HL-60/S4 treated with phorbol 12-myristate 13-acetate at 8.2 ng/mL for 4 days and 3 days (cell line): ENCODE results near the gene NUDC.

Source experiments
- in situ Hi-C: fragments of 300-500 bp; cut with MboI; formaldehyde crosslinking; loops from 2 replicates; pipeline ENCODE4 v1.15.0; 2022; ENCODE audit warnings: low sequenced_read_pairs

The NUDC gene

DNA sequence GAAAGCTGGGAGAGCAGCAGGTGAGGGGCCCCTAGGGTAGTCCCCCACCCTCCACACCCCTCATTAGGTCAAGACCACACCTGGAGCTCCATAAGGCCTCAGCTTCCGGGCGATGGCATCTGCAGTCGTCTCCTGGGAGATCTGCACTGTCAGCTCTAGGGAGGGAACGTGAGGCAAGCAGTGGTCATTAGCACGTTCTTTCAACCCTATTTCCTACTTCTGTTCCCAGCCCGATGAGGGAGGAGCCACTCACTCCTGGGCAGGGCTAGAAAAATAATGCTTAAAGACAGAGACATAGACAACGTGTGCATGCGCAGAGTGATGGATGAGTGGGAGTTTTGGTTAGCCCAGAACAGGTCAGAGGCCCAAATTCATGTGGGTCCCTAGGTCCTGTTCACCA is 29.1 kb downstream of the NUDC start:
- in situ Hi-C loops = no loop called here

DNA sequence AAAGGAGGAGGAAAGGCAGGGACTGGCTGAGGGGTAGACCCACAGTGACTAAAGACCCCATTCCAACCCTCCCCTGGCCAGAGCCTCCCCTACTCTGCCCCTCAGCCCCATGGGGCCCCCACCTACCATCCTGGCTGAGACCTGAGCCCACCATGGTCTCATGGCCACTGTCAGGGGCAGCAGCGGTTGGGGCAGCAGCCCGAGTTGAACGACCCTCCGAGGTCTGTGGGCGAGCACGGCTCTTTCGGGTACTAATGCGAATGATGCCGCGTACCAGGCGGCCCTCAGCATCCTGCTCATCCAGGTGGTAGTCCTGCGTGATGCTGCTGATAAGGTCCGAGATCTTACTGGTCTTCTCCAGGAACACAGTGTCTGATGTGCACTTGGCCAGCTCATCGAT is 29.7 kb downstream of the NUDC start:
- in situ Hi-C loops = no loop called here

DNA sequence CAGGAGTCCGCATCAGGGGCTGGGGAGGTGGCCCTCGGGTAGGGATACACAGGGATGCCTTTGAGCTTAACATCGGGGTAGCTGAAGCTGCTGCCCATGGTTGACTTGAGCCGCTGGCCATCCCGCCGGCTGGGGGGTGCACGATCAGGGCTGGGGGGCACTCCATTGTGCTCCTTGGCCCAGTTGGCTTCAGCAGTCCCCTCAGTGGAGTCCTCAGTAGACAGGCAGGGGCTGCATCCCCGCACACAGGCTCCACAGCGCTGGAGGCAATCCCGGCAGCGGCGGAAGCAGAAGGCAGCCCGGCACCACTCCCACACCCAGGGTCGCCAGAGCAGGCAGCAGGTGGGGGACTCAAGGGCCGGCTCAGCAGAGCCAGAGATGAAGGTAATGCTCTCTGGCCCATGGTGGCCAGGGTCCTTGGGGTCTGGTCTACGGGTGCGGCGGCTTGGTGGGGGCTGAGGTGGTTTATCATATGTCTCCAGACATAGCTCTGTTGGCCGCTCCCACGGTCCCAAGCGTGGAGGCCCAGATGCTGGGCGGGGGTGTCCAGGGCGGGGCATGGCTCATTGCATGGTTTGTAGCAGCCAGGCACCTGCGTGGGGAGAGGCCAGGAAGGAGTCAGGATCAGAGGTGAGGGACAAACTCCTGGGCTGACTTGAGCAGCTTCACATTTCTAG is 30.4 kb downstream of the NUDC start:
- in situ Hi-C loops = no loop called here

DNA sequence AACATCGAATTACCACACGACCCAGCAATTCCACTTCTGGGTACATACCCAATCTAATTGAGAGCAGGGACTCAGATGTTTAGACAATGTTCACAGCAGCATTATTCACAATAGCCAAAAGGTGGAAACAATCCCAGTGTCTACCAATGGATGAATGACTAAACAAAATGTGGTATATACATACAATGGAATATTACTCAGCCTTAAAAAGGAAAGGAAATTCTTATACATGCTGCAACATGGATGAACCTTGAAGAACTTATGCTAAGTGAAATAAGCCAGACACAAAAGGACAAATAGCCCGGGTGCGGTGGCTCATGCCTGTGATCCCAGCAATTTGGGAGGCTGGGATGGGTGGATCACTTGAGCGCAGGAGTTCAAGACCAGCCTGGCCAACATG is 31.8 kb downstream of the NUDC start:
- in situ Hi-C loops = no loop called here

DNA sequence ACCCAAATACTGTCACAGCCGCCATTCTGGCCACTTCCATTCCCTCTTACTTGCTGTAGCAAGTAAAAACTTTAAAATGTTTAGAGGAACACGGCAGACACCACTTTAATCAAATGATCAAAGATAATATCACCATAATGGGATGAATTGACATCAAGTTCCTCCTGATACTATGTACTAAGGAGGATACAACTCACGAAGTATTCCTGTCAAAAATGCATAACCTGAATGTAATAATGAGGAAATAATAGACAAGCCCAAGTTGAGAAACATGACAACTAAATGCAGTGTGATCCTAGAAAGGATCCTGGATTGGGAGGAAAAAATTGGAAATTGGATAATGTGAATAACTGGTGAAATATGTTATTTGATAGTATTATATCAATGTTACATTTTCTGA is 34.8 kb downstream of the NUDC start:
- in situ Hi-C loops = no loop called here

DNA sequence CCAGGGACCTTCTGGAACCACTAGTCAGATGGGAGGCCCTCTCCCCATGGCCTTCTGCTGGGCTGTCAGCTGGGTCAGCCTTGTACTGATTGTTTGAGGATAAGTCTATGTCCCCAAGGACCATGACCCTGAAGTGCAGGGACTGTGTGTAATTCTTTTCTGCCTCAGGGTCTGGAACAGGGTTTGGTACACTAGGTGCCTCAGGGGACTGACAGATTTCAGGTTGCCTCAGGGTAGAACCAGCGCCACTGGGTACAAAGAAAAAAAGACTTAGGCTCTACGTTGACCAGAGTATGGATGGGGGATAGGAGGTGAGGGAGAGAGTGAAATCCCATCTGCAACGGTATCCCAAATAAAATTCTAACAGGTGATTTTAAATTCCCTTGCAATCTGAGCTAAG is 35.8 kb downstream of the NUDC start:
- in situ Hi-C loops = no loop called here

DNA sequence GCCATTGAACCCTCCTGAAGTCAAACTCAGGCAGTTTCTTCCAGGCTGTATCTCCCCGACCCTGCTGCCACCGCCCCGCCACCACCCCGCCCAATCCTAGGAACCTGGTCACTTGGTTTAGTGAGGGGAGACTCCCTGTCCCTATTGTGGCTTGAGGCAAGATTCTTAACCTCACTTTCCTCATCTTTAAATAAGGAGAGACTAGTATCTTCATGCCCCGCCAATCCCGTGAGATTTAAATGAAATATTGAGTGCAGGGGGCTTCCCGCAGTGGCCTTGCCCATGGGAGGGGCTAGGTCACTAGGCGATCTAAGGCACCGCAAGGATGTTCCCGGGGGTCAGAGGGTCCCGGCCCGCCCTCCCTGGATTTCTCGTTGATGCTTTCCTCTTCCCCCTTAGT is 37.7 kb downstream of the NUDC start:
- in situ Hi-C loops = no loop called here

DNA sequence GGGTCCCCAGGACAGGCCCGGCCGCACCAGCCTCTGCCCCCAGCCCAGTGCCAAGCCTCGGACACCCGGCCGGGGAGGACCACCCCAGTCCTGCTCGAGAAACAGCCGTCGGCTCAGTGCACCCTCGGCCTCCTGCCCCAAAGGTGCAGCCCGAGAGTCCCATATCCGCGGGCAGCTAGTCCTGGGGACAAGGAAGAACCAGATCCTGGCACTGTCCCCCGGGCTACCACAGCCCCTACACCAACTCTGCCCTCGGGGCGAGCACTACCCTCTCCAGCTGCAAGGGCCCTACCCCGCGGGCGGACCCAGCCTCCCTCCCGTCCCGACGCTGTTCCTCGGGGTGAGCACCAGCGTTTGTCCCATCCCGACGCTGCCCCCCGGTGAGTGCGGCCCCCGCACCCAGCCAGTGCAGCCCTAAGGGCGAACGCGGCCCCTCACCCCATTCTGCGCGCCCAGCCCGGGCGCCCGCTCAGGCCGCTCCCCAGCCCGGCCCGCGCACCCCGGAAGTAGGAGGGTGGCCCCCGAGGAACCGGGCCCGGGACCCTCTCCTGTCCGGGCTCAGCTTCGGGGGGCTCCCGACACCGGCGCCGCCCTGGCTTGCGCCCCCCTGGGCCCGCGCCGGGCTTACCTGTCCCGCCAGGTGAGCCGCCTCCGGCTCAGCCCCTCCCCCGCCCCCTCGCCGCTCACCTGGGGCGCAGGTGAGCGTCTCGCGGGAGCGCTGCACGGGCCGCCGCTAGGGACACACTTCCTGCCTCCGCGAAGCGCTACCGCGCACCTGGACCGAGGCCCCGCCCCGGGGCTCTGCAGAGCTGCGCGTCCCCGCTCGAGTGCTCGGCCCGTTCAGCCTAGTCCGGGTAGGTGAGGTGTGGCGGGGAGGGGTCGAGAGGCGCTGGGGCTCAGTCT is 38.4 kb downstream of the NUDC start, which contains the start of gene KDF1:
Gene KDF1 (minus strand): TSS at position 747 of the 903 bp plus-strand sequence. CDS start 8,088 bp downstream, outside the sequence.
- in situ Hi-C loops = no loop called here

DNA sequence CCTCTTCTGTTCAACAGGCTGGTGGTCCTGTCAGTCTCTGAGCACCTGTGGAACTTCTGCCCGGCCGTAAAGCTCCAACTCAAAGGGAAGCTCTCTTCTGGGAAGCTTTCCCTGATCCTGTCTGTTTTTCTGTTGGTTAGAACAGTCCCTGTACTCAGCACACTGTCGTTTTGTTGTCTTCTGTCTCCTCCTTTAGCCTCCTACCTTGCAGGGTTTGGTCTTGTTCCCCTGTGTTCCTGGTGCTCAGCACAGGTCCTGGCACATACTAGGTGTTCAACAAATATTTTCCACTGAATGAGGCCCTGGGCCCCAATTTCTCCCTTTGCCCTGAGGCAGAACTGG is 39.1 kb downstream of the NUDC start:
- in situ Hi-C loops = no loop called here

DNA sequence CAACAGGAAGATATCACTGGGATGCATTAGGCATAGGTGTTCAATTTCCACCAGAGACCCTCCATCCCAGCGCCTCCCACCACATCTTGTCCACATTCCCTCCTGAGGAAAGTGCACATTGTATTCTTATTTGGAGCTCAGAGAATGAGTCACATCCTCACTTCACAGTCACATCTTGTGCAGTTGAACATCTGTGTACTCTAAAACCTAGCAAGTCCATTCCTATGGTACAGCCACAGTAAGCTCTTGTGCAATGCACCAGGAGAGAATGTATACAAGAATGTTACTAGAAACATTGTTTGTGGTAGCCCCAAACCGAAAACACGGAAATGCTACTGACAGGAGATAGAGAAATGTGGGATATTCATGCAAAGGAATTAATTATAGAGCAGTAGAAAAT is 40.3 kb downstream of the NUDC start:
- in situ Hi-C loops = no loop called here

DNA sequence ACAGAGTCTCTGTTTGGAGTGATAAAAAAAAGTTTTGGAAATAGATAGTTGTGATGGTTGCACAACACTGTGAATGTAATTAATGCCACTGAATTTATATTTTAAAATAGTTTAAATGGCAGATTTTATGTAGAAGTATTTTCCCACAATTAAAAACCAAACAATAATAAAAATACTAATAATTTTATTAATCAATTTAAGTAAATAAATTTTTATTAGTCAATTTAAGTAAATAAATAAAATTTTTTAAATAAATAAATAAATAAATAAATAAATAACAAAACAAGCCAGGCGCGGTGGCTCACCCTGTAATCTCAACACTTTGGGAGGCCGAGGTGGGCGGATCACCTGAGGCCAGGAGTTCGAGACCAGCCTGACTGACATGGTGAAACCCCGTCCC is 43.7 kb downstream of the NUDC start:
- in situ Hi-C loops = no loop called here

DNA sequence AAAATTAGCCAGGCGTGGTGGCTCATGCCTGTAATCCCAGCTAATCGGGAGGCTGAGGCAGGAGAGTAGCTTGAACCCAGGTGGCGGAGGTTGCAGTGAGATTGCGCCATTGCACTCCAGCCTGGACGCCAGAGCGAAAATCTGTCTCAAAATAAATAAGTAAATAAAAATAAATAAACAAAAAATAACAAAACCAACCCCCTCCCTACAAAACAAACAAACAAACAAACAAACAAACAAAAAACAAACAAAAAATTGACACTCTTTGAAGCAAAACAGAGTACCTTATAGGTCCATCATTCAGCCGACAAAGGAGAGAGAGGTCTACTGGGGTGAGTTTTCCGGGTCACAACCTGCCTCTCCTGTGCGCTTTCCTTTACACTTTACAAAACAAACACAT is 44.1 kb downstream of the NUDC start:
- in situ Hi-C loops = no loop called here

DNA sequence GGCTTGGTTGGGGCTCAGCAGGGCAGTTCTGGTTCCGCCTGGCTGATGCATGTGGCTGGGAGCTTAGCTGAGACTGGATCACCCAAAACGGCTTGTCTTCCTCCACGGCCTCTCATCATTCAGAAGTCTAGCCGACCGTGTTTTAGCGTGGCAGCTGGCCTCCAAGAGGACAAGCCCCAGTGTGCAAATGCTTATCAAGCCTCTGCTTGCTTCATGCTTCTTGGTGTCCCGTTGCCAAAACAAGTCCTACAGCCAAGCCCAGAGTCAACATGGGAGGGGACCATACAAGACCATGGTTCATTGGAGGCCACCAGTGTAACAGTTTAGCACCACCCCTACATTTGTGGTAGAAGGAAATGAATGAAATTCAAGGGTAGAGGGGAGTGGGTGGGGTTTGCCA is 49.3 kb downstream of the NUDC start:
- in situ Hi-C loops = no loop called here

DNA sequence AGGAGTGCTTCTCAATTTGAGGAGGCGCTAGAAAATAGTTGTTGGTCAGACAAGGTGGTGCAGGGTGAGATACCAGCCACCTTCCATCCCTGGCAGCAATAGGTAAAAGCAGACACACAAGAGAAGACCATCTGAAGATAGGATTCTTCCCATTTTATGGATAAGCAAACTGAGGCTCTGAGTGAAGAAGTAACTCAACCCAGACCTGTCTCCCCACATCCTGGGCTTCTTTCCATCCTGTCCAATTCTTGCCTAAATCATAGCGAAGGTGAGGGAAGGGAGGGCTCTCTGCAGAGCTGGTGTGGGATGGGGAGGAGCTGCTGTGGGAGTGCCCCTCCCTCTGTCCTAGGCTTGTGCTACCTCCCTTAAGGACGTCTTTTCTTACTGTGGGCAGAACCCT is 50.0 kb downstream of the NUDC start:
- in situ Hi-C loops = no loop called here

DNA sequence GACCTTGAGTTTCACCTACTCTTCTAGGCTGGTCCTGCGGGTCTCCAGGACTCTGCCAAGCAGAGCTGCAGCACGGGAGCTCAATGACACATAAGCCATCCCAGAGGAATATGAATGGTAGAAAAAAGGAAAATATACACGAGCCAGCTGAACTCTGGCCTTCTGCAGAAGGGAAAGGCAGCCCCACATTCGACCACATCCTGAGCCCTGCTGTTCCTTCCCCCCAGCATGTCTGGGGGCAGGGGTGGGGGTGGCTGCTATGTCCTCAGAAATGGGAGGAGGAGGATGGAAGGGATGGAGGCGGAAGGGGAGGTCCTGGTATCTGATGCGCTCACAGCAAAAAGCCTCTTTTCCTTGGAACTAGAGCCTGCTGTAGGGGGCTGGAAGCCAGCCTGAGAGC is 50.8 kb downstream of the NUDC start:
- in situ Hi-C loops = no loop called here

DNA sequence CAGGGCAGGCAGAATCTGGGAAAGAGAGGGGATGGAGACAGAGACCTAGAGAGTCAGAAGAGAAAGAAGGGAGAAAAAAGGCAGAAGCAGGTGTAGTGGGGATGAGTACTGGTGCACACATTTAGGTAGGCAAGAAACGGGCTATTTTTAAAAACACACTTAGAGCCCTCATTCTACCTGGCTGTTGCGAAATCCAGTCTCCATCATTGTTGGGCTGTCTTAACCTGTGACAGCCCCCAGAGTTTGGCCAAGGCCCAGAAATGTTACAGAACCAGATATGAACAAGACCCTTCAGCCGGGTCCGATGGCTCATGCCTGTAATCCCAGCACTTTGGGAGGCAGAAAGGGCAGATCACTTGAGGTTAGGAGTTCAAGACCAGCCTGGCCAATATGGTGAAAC is 51.3 kb downstream of the NUDC start:
- in situ Hi-C loops = no loop called here

DNA sequence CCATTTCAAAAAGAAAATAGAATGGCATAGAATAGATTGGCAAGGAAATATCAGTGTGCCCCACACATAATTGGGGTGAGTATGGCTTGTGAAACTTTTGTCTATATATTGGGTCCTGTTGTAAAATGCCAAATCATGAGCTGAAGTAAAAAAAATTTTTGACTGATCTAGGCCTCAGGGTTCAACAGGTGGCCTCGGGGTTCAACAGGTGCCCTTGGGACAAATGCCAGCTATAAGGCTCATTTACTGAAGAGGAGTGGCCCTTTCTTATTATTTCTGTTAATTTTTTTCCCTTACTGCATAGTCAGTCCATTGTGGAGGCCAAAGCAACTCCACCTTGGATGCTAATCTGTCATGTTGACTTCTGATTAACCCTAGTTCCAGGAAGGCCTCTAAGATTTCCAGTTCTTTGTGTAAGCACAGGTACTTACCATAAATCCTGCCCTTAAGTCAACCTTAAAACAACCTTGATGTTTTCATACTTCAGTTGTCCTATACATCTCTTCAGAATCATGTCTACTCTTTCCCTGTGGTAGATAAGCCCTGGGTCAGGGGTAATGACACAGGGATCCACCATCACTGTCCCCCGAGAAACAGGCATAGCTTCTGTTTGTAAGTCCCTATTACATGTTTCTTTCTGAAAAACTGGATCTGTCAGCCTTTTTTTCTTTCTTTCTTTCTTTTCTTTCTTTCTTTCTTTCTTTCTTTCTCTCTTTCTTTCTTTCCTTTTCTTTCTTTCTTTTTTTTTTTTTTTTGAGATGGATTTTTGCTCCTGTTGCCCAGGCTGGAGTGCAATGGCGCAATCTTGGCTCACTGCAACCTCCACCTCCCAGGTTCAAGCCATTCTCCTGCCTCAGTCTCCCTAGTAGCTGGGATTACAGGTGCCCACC is 55.3 kb downstream of the NUDC start:
- in situ Hi-C loops = no loop called here

DNA sequence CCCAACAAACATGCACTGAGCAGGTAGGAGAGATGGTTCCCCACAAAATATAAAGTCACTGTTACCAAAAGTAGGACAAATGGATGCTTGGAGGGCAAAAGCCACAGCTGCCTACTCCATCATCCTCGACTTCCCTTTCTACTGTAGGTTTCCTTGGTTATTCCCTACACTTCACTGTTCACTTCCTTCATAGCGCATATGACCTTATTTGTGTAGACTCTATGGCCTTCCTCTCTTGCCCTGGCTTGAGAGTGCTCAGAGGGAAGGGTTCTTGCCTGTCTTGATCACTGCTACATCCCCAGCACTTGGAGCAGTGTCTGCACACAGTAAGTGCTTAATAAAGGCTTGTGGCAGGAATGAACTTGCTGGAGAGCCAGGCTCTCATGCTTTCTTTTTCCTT is 57.4 kb downstream of the NUDC start:
- in situ Hi-C loops = no loop called here

DNA sequence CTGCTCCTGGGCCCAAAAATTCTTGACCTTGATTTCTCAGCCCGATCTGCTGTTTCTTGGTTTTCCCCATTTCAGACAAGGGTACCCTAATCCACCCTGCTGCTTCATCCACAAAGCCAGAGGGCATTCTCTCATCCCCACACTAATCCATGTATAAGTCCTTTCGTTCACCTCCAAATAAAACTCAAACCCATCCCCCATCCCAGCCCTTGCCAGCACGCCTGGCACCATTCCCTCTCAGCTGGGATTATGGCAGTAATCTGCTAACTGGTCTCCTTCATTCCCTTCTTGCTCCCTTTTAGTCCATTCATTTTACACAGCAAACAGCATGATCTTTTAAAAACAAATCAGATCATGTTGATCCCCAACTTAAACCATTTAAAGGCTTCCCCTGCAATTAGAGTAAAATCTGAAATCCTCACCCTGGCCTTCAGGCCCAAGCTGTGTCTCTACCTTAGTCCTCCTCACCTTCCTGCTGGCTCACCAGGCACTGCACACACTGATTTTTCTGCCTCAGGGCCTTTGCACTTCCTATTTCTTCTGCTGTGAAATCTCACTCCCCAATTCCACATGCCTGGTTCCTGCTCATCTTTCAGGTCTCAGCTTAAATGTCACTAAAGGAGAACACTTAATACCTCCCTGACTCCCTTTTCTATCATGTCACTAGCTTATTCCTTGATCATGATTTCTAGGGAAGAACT is 59.8 kb downstream of the NUDC start:
- in situ Hi-C loops = no loop called here

DNA sequence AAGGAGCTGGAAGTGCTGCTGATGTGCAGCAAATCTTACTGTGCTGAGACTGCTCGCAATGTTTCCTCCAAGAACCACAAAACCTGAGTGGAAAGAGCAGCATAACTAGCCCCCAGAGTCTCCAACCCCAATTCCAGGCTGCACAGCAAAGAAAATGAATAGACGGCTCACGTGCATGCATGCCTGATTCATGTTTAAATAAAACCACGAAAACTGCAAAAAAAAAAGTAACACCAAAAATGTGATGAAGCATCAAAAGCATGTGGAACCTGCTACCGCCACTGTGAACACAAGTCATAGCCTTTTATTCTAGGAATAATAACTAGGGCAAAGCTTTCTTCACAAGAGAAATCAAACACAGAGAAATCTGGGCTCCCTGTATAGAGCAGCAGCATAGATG is 62.3 kb downstream of the NUDC start:
- in situ Hi-C loops = no loop called here

DNA sequence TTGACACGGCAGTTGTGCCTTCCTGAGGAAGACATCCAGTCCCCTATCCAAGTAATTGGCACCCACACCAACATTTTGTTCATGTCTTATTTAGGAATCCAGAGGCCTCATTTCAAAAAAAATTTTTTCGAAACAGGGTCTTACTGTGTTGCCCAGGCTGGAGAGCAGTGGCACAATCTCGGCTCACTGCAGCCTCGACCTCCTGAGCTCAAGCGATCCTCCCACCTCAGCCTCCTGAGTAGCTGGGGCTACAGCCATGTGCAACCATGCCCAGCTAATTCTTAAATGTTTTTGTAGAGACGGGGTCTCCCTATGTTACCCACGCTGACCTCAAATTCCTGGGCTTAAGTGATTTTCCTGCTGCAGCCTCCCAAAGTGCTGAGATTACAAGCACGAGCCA is 62.7 kb downstream of the NUDC start:
- in situ Hi-C loops = no loop called here
